ENCODE measurements around the gene RASGEF1C. TPM values are rescaled to one million over a fixed set of nuclear protein-coding genes. Genes with fewer than 3 reads are reported as not detected.

Gene RASGEF1C
- total RNA-seq, 2 donors from 2014 or later: 0.09 to 3.1 TPM

GRCh38 chr5:180079702-180080466 lies 129.1 kb downstream of the RASGEF1C start:
- Histone ChIP-seq H3K4me1 (replicated peaks) (peaks cover 2% of the 10 kb centered on the region), H3K27me3 (replicated peaks; ENCODE audit: insufficient read depth) (no peaks in the 10 kb centered on the region), H3K9me3 (no peaks in the 10 kb centered on the region), H3K4me3 (no peak overlapping the region), H3K27ac (no peak overlapping the region), H3K36me3 (no peaks in the 10 kb centered on the region)
- no peak for DNase-seq (ENCODE audit: low spot score)
- 80% methylated on average over 14 of the region's 14 CpGs for WGBS
- TF ChIP-seq POLR2A (IDR thresholded peaks at IDR 0.05) (no peak), CTCF (IDR thresholded peaks at IDR 0.05) (no peak), POLR2AphosphoS5 (IDR thresholded peaks at IDR 0.05) (no peak)
- intact Hi-C loops (cut with DNase I): no loop called here

GRCh38 chr5:180078348-180078747 lies 130.7 kb downstream of the RASGEF1C start:
- intact Hi-C loops (cut with DNase I): no loop called here
- no peak for DNase-seq (ENCODE audit: low spot score)
- 82% methylated on average over 9 of the region's 9 CpGs for whole genome bisulfite sequencing
- Histone ChIP-seq H3K36me3 (no peaks in the 10 kb centered on the region), H3K27ac (no peak overlapping the region), H3K27me3 (replicated peaks; ENCODE audit: insufficient read depth) (no peaks in the 10 kb centered on the region), H3K9me3 (no peaks in the 10 kb centered on the region), H3K4me1 (replicated peaks) (peaks cover 2% of the 10 kb centered on the region), H3K4me3 (no peak overlapping the region)
- TF ChIP-seq POLR2A (IDR thresholded peaks at IDR 0.05): no peak
- TF ChIP-seq CTCF (IDR thresholded peaks at IDR 0.05): no peak
- TF ChIP-seq POLR2AphosphoS5 (IDR thresholded peaks at IDR 0.05): no peak

DNA sequence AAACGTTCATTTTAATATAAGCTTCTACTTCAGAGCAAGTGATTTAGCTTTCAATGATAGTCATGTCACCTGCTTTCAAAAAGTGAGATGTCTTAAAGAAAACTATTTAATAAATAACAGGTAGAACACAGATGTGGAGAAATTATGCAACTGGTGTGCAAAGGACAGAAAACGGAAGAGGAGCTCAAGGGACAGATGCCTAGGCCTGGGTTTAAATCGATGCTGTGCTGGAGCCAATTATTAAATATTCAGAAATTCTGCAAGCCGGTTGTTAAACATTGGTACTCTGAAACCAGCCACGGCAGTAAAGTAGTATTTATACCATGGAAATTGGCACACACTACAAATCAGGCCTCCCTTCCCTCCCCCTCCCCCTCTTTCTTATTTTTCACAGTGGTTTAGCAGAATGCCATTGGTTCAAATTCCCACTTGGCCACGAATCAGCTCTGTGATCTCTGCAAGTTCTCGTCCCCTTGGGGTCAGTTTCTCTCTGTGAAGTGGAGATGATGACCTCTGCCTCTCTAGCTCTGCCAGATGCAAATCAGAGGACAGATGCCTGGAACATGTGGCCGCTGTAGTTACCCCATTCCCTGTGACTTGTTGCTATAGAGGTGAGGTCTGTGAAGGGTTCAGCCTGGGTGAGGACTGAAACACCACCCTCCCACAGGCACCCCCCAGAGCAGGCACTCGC lies 131.3 kb downstream of the RASGEF1C start:
- H3K9me3 ChIP-seq: no peaks in the 10 kb centered on the region
- no peak overlapping the region for H3K4me3 ChIP-seq
- intact Hi-C loops (cut with DNase I): no loop called here
- no peak for DNase-seq (ENCODE audit: low spot score)
- H3K4me1 ChIP-seq (replicated peaks): peaks cover 2% of the 10 kb centered on the region
- TF ChIP-seq POLR2AphosphoS5 (IDR thresholded peaks at IDR 0.05): no peak
- no peak for TF ChIP-seq CTCF (IDR thresholded peaks at IDR 0.05)
- no peak for TF ChIP-seq POLR2A (IDR thresholded peaks at IDR 0.05)
- no peaks in the 10 kb centered on the region for H3K27me3 ChIP-seq (replicated peaks; ENCODE audit: insufficient read depth)
- 82% methylated on average over 9 of the region's 9 CpGs for WGBS
- no peaks in the 10 kb centered on the region for H3K36me3 ChIP-seq
- H3K27ac ChIP-seq: no peak overlapping the region

DNA sequence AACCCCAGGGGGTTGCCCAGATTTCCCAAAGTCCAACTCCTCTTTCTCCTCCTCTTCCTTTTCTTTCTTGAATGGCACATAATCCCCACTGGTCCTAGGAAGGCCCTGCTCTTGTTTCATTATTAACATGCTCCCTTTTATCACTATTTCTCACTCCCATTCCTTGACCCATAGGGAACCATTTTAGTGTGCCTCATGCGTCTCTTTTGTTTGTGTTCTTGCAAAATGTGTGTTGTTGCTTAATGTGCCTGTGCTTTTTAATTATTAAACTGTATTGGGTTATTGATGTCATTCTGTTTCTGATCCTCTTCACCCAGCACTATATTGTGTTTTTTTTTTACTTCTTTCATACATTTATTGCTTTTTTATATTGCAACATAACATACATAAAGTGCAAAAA lies 133.3 kb downstream of the RASGEF1C start:
- no peaks in the 10 kb centered on the region for H3K36me3 ChIP-seq

More for the DNA sequence above, 133.3 kb downstream of the RASGEF1C start:
- intact Hi-C loops (cut with DNase I): no loop called here
- WGBS: 83% methylated on average over 1 of the region's 1 CpG
- Histone ChIP-seq H3K27ac (no peak overlapping the region), H3K4me3 (no peak overlapping the region), H3K27me3 (replicated peaks; ENCODE audit: insufficient read depth) (no peaks in the 10 kb centered on the region), H3K9me3 (no peaks in the 10 kb centered on the region), H3K4me1 (replicated peaks) (no peaks in the 10 kb centered on the region)
- no peak for DNase-seq (ENCODE audit: low spot score)
- TF ChIP-seq CTCF (IDR thresholded peaks at IDR 0.05): no peak
- no peak for TF ChIP-seq POLR2A (IDR thresholded peaks at IDR 0.05)
- TF ChIP-seq POLR2AphosphoS5 (IDR thresholded peaks at IDR 0.05): no peak

Measured in prostate gland (tissue), 2 donors.